Measurements from ENCODE around the gene TNPO3. TPM values are rescaled to one million over a fixed set of nuclear protein-coding genes. Genes with fewer than 3 reads are reported as not detected.

TNPO3 gene
- total RNA-seq, 1 donor from 2014 or later = 32.6 TPM

GRCh38 chr7:128912281-128912680 lies 142.6 kb downstream of the TNPO3 start:
- peaks cover 29% of the 10 kb centered on the region for H3K4me1 ChIP-seq
- H3K36me3 ChIP-seq = no peaks in the 10 kb centered on the region
- intact Hi-C loops (cut with micrococcal nuclease) = no loop called here
- no peak overlapping the region for H3K27ac ChIP-seq (replicated peaks)
- TF ChIP-seq, protein P1, sequence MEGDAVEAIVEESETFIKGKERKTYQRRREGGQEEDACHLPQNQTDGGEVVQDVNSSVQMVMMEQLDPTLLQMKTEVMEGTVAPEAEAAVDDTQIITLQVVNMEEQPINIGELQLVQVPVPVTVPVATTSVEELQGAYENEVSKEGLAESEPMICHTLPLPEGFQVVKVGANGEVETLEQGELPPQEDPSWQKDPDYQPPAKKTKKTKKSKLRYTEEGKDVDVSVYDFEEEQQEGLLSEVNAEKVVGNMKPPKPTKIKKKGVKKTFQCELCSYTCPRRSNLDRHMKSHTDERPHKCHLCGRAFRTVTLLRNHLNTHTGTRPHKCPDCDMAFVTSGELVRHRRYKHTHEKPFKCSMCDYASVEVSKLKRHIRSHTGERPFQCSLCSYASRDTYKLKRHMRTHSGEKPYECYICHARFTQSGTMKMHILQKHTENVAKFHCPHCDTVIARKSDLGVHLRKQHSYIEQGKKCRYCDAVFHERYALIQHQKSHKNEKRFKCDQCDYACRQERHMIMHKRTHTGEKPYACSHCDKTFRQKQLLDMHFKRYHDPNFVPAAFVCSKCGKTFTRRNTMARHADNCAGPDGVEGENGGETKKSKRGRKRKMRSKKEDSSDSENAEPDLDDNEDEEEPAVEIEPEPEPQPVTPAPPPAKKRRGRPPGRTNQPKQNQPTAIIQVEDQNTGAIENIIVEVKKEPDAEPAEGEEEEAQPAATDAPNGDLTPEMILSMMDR (IDR thresholded peaks at IDR 0.05; ENCODE audit: borderline replicate concordance) = no peak
- H3K9me3 ChIP-seq (replicated peaks) = no peaks in the 10 kb centered on the region
- H3K4me3 ChIP-seq = no peak overlapping the region
- H3K27me3 ChIP-seq (ENCODE audit: low read depth) = peaks cover 91% of the 10 kb centered on the region
- no peak for DNase-seq

DNA sequence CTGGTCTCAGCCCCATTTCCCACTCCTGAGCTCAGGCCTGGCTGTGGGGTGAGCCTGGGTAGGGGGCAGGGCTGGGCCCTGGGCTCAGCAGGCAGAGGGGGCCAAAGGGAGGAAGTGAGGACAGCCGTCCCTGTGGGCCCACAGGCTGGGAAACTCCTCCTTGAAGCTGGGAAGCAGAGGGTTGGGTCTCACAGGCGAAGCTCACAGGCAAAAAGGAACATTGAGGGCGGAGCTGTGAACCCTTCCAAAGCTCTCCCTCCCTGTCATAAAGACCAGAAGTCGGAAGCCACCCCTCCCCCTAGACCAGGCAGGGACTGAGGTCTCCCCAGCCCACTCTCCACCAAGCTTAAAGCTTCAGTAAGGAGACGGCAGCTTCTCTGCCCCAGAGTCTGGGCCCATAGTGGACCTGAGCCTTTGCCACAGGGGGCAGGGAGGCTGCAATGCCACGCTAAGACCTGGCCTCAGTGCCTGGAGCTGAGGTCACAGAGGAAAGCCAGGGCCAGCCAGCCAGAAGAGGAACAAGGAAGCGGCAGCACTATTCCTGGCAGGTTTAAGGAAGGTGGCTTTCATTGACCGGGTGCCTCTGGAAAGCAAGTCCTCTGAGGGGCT lies 143.4 kb downstream of the TNPO3 start:
- no peaks in the 10 kb centered on the region for H3K9me3 ChIP-seq (replicated peaks)
- peak; percentile 40 for DNase-seq

GRCh38 chr7:128910569-128910945 lies 144.4 kb downstream of the TNPO3 start, which contains the start of gene KCP:
KCP (minus strand) TSS chr7:128910709; CDS start chr7:128910676, 33 bp downstream.
- H3K27ac ChIP-seq (replicated peaks) = peak within 1 kb of the TSS; percentile 19
- H3K9me3 ChIP-seq (replicated peaks) = no peaks in the 10 kb centered on the region
- H3K36me3 ChIP-seq = no peaks in the 10 kb centered on the region
- H3K4me3 ChIP-seq = peak within 1 kb of the TSS; percentile 53
- intact Hi-C loops (cut with micrococcal nuclease) = no loop called here
- peaks cover 88% of the 10 kb centered on the region for H3K27me3 ChIP-seq (ENCODE audit: low read depth)
- peaks cover 23% of the 10 kb centered on the region for H3K4me1 ChIP-seq
- TF ChIP-seq, protein P1 (IDR thresholded peaks at IDR 0.05; ENCODE audit: borderline replicate concordance) = no peak
- no peak for DNase-seq

More for the DNA sequence above, 143.4 kb downstream of the TNPO3 start:
- TF ChIP-seq, protein P1 (IDR thresholded peaks at IDR 0.05; ENCODE audit: borderline replicate concordance) = no peak
- Histone ChIP-seq H3K36me3 (no peaks in the 10 kb centered on the region), H3K27me3 (ENCODE audit: low read depth) (peaks cover 91% of the 10 kb centered on the region), H3K27ac (replicated peaks) (peak overlapping the region; percentile 19), H3K4me3 (no peak overlapping the region), H3K4me1 (peaks cover 29% of the 10 kb centered on the region)
- intact Hi-C loops (cut with micrococcal nuclease) = no loop called here

- TF ChIP-seq, protein P1 (IDR thresholded peaks at IDR 0.05; ENCODE audit: borderline replicate concordance) = no peak
- intact Hi-C loops (cut with micrococcal nuclease) = loop anchor here (10.0 kb wide), 1 partner anchor 185 kb away; no protein-coding TSS in a partner anchor
- H3K9me3 ChIP-seq (replicated peaks) = no peaks in the 10 kb centered on the region
- H3K4me3 ChIP-seq = peak overlapping the region; percentile 53
- no peaks in the 10 kb centered on the region for H3K36me3 ChIP-seq
- H3K27ac ChIP-seq (replicated peaks) = no peak overlapping the region
- peaks cover 85% of the 10 kb centered on the region for H3K27me3 ChIP-seq (ENCODE audit: low read depth)
- H3K4me1 ChIP-seq = peaks cover 16% of the 10 kb centered on the region
- no peak for DNase-seq
Measured at GRCh38 chr7:128909625-128910568, 145.0 kb downstream of the TNPO3 start.

DNA sequence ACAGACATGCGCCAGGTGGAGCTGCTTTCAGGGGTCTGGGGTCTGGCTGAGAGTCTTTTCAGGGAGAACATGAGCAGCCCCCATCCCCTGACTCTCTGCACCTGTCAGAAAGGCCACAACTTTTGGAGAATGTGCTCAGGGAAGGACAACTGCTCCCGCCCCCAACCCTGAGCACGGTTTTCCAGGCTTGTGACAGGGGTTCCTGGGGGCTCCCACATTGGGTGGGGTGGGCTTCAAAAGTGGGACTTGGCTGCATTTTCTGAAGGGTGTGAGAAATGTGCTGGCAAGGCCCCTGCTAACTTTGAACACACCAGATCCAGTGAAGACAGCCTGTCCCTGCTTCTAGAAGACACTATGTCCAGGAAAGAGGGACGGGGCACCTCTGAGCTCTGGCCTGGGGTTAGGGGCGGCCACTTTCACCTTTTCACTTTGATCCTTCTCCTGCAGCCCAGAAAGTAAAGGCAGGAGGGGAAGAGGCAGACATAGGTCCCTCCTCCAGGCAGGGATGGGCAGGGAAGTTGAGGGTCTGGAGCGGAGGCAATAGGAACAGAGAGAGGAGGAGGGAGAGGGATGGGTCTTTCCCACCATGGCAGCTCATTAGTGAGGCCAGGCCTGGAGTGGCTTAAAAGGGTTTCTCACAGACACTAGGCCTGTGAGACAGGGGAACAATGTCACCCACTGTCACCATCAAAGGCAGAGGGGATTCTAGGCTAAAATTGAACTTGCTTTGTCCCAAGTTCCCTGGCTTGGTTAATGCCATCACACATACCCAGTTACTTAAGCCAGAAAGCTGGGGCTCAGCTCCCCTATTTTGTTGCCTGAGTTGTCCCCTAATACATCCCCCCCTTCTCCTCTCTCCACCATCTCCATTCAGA lies 145.9 kb downstream of the TNPO3 start:
- TF ChIP-seq, protein P1 (IDR thresholded peaks at IDR 0.05; ENCODE audit: borderline replicate concordance) = no peak
- H3K36me3 ChIP-seq = no peaks in the 10 kb centered on the region
- H3K4me3 ChIP-seq = no peak overlapping the region
- peaks cover 15% of the 10 kb centered on the region for H3K4me1 ChIP-seq
- H3K27ac ChIP-seq (replicated peaks) = no peak overlapping the region
- no peak for DNase-seq
- peaks cover 83% of the 10 kb centered on the region for H3K27me3 ChIP-seq (ENCODE audit: low read depth)
- H3K9me3 ChIP-seq (replicated peaks) = no peaks in the 10 kb centered on the region
- intact Hi-C loops (cut with micrococcal nuclease) = loop anchor here (10.0 kb wide), 1 partner anchor 186 kb away; no protein-coding TSS in a partner anchor
